B cell (primary cell): Measurements from ENCODE around the gene GSDME.

Experiments
- CTCF ChIP-seq: fragments of 200-600 bp; IDR thresholded peaks from one replicate; pipeline ENCODE4 v1.8.0; 2022; ENCODE audit warnings: antibody characterized with exemption, mild to moderate bottlenecking
- EZH2 ChIP-seq: IDR thresholded peaks from 2 replicates; pipeline ENCODE4 v1.6.1; 2012; ENCODE audit warnings: borderline replicate concordance, low read depth, mild to moderate bottlenecking, moderate library complexity, low read length; ENCODE audit not compliant: insufficient read depth, poor library complexity, severe bottlenecking

DNA sequence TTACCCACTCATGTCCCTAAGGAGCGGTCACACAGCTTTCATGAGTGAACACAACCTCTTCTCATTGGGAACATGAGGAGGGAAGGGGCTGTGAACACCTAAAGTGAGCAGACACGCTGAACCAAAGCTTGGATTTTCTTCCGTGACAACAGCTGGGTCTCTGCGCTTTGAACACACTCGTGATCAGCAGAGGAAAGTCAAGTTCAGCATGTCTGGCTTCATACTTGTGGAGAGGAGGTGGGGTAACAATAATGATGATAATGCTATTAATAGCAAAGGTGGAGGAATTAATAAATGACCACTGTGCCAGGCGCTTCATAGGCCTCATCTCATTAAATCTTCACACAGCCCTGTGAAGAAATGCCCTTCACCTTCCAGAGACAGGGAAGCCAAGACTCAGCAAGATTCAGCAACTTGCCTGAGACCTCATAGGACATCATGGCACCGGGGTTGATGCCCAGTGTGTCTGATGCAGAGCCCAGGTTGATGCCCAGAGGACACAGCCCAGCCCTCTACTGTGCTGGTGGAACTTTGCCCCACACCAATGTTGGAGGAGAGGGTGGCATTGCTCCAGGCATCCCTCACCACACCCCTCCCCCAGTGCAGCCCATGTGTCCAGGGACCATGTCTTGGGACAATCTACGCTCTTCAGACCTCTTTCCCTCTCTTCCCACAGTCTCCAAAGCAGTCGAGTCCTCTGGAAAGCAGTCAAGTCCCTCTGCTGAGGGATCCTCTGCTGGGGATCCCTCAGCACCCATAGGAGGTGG lies 40.6 kb downstream of the GSDME start:
- TF ChIP-seq CTCF (no peak), EZH2 (no peak)
